ENCODE results near the gene NEXN. TPM values are rescaled to one million over a fixed set of nuclear protein-coding genes. Genes with fewer than 3 reads are reported as not detected.

Gene NEXN
- total and polyA plus RNA-seq, 2 of the 13 experiments (the other 11 are each of a cell fraction or from before 2014, with no cell fraction given): 0.07 to 0.97 TPM

- TF ChIP-seq GTF3A (CRISPR knock-in tag; conservative IDR thresholded peaks at IDR 0.05) (no peak), ATF7 (IDR thresholded peaks at IDR 0.05) (no peak), ATF7 (CRISPR knock-in tag; IDR thresholded peaks at IDR 0.05) (no peak), TBX2 (CRISPR knock-in tag; IDR thresholded peaks at IDR 0.05; ENCODE audit: borderline replicate concordance) (peak; percentile 85; the same call in 1 of the 2 replicates), KAT7 (CRISPR knock-in tag; IDR thresholded peaks at IDR 0.05; ENCODE audit: borderline replicate concordance) (peak; percentile 45; the same call in 1 of the 2 replicates), STAT6 (CRISPR knock-in tag; IDR thresholded peaks at IDR 0.05; ENCODE audit: borderline replicate concordance) (peak; percentile 64; the same call in 1 of the 2 replicates), ZNF558 (CRISPR knock-in tag; IDR thresholded peaks at IDR 0.05; ENCODE audit: borderline replicate concordance) (peak; percentile 57; the same call in 1 of the 2 replicates), ZNF512B (CRISPR knock-in tag; IDR thresholded peaks at IDR 0.05; ENCODE audit: borderline replicate concordance) (no peak), ZFP1 (CRISPR knock-in tag; IDR thresholded peaks at IDR 0.05) (peak; percentile 69; the same call in 1 of the 2 replicates), RARA (CRISPR knock-in tag; IDR thresholded peaks at IDR 0.05) (no peak), ZFY (CRISPR knock-in tag; IDR thresholded peaks at IDR 0.05) (peak; percentile 58), ZNF563 (CRISPR knock-in tag; IDR thresholded peaks at IDR 0.05) (peak; percentile 67; the same call in 1 of the 2 replicates), FOXK1 (CRISPR knock-in tag; IDR thresholded peaks at IDR 0.05; ENCODE audit: borderline replicate concordance, low read depth) (no peak), HNRNPUL1 (IDR thresholded peaks at IDR 0.05; ENCODE audit: low read depth, low read length) (no peak), CAMTA2 (CRISPR knock-in tag; IDR thresholded peaks at IDR 0.05; ENCODE audit: borderline replicate concordance) (no peak), UBTF (CRISPR knock-in tag; IDR thresholded peaks at IDR 0.05) (no peak; the same call in none of the 2 replicates)
These were observed 90.8 kb downstream of the NEXN start, which contains the start of gene FUBP1 (continued) for GRCh38 chr1:77978969-77979876.

Measured in HepG2 (cell line).